Activated CD4-positive, alpha-beta T cell treated with anti-CD3 and anti-CD28 coated beads, Interleukin-2, amount 50 U/mL, for 48 hours (primary cell): ENCODE data around the gene TFDP1.

ENCODE experiments used
- DNase-seq, 2 experiments: peaks; one replicate each; pipeline ENCODE4 v3.0.0-alpha.2; 2020

The TFDP1 gene

GRCh38 chr13:113652404-113653263 is 68.1 kb downstream of the TFDP1 start:
- DNase-seq: no peak

DNA sequence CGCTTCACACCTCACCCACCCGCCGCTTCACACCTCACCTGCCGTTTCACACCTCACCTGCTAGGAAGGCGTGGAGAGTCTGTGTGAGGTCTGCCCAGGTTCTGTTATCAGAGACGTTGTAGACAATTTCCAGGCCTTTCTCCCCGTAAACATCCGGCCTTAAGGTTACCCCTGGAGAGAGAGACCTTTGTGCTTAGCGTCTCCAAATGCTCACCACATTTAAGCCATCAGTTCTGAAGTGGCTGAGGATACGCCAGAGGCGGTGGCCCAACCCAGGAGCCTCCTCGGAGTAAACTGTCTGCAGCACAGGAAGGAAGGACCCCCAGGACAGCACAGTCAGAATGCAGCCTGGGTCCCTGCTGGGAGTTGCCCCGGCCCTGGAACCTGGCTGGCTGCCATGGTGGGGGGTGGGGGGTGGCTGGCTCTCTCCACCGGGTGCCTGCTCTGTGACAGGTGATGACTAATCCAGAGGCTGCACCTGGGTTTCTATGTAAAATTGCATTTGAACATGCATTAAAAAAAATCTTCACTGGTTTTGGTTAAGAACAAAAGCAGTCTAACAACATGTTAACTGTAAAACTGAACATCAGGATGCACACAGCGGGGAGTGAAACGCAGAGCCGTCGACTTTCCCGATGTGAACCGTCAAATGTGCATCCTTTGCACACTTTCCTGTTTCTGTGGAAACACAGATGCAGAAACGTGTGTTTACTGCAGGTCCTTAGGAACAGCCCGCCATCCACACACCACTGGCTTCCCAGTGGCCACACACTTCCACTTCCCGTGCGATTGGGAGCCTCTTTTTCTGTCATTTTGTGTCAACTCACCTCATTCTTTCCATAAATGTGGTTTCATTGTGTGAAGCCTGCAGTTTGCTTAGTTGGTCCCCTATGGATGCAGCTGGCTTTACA is 69.0 kb downstream of the TFDP1 start:
- DNase-seq: no peak

GRCh38 chr13:113654175-113654560 is 69.6 kb downstream of the TFDP1 start:
- no peak for DNase-seq

DNA sequence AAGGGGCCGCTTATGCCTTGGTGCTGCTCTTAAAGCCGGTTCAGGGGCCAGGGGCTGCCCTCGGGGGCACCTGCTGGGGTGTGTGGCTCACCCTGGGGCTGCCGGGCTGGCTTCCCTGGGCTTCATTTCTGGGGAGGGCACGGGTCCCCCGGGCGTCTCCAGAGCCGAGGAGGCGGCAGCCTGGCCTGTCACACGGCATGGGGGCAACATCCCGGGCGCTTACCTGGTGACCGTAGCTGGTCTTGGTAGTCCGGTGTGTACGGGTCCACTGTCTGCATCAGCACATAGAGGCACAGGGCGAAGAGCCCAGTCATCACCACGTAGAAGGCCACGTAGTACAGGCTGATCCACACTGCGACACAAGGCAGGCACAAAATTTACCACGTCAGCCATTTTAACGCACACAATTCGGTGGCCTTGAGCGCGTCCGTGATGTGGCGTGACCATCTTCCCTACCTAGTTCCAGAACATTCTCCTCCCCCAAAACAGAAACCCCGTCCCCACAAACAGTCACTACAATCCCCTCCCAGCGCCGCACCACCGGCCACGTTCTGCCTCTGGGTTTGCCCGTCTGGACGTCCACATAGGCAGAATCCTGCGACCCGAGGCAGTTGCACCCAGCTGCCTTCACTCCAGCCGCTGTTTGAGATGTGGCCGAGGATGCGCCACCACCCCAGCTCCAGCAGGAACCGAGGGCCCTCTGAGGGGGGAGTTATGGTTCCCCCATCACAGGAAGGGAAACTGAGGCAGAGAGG is 70.2 kb downstream of the TFDP1 start:
- DNase-seq: no peak

- no peak for DNase-seq
These were observed 70.9 kb downstream of the TFDP1 start for GRCh38 chr13:113655346-113656002.

DNA sequence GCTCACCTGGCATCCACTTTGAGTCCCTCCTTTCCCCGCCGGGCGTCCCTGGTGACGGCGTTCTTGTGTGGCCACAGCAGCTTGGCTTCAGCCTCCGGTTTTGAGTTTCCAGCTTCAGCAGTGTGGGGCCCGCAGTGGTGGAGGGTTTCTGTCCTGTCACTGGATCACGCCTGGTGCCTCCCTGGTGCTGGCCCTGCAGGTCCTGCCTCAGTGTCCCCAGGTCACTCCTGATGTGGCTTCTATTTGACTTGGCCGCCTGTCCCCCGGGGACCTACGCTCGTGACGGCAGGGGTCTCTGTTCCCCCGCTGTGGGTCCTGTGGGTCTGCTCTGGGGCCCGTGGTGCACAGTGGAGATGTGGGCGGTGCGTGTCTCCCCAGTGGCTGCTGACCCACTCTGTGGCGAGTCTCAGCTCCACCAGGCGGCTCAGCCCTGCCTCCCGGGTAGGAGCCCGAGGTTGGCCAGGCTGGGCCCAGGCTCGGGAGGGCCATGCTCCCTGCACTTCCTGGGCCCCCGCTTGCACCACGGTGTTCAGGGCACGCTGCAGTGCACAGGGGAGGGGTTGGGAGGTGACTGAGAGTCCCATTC is 71.5 kb downstream of the TFDP1 start:
- DNase-seq: no peak

DNA sequence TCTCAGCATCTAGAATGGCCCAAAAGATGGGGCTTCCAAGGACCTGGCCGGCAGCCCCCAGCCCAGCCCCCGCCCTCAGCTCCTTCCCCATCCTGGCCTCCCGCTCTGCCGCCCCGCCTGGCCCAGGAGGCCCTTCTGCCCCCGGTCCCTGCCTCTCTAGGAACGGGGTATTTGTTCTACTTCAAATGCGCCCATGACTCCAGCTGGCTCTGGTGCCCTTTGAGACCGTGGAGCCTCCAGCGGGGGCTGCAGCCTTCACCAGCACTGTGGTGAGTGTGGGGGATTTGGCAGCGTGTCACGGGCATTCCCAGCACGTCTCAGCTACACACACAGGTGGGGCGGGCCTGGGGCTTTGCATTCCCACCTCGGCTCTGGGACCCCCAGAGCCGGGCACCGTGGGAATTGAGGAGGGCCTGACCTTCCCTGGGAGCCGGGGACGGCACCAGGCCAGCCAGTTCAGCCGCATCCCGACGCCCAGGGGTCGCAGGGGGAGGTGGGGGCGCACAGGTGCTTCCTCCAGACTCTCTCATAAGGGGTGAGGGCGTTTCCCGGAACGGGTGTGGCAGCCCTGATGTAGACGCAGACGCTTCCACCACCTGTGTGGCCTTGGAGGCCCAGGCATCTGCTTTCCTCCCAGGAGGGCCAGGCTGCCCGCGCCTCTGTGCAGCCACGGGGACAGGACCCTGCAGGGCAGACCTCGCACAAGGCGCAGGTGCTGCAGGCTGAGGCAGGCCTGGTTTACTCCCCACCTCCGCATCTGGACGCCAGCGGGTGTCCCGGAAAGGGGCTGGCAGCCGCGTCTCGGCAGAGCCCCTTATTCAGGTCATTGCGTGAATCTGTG is 72.5 kb downstream of the TFDP1 start:
- no peak for DNase-seq

GRCh38 chr13:113657851-113658741 is 73.5 kb downstream of the TFDP1 start, which contains the start of gene ATP4B:
TSS of gene ATP4B (minus strand) at chr13:113658198. CDS start at chr13:113658144, 54 bp downstream.
- no peak for DNase-seq

- DNase-seq: no peak
These were observed 74.3 kb downstream of the TFDP1 start for GRCh38 chr13:113658836-113659235.

GRCh38 chr13:113659337-113659736 is 74.8 kb downstream of the TFDP1 start:
- no peak for DNase-seq

- DNase-seq: no peak
These were observed 75.5 kb downstream of the TFDP1 start for GRCh38 chr13:113660066-113660465.

- DNase-seq: no peak
These were observed 77.0 kb downstream of the TFDP1 start for GRCh38 chr13:113661509-113661908.

DNA sequence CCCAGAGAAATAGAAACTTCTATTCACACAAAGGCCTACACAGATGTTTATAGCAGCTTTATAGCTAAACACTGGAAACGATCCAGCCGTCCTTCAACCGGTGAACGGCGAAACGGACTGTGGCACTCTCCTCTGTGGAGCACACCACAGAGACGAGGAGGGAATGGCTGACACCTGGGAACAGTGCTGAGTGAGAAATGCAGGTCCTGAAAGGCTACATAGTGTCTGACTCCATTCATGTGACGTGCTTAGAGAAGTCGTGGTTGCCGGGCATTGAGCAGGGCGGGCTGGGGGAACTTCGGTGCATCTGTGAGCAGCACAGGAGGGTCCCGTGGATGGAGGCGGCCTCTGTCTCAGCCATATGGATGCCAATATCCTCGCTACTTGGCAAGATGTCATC is 79.4 kb downstream of the TFDP1 start:
- DNase-seq: no peak

DNA sequence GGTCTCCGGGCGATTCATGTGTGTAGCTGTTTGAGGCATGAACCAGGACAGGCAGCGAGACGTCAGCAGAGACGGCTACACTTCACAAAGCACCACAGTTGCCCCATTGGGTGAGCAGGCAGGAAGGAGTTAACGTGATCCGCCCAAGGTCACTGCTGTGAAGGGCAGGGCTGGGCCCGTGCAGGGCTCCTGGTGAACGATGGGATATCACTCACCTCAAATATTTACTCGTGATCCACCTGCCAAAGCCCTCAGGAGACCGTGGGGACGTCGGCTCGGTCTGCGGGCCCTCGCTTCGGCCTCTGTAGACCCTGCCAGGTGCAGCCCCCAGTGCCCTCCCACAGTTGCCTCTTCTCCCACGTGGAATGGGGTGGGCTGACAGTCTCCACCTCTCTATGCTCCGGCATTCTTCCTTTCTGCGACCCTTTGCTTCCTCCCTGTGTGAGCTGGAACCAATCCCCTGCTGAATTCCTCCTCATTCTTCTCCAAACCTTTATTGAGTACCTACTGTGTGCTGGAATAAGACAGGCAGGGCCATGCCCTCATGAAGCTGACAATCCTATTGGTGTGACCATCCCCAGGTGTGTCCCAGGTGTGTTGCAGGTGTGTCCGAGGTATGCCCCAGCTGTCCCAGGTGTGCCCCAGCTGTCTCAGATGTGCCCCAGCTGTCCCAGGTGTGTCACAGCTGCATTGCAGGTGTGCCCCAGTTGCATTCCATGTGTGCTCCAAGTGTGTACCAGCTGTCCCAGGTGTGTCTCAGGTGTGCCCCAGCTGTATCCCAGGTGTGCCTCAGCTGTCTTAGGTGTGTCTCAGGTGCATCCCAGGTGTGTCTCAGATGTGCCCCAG is 80.4 kb downstream of the TFDP1 start:
- DNase-seq: no peak

- DNase-seq: no peak
These were observed 81.2 kb downstream of the TFDP1 start for GRCh38 chr13:113665597-113666328.

GRCh38 chr13:113666329-113666670 is 81.7 kb downstream of the TFDP1 start:
- DNase-seq: no peak

GRCh38 chr13:113666951-113667701 is 82.6 kb downstream of the TFDP1 start, which contains the start of gene GRK1:
TSS of gene GRK1 (plus strand) at chr13:113667219. CDS start at chr13:113667387, 168 bp downstream.
- no peak for DNase-seq
